ENCODE data around the gene UGP2. TPM values are rescaled to one million over a fixed set of nuclear protein-coding genes. Genes with fewer than 3 reads are reported as not detected.

Gene UGP2
- total RNA-seq, 6 donors from 2014 or later: 99.3 to 162 (median 115) TPM

DNA sequence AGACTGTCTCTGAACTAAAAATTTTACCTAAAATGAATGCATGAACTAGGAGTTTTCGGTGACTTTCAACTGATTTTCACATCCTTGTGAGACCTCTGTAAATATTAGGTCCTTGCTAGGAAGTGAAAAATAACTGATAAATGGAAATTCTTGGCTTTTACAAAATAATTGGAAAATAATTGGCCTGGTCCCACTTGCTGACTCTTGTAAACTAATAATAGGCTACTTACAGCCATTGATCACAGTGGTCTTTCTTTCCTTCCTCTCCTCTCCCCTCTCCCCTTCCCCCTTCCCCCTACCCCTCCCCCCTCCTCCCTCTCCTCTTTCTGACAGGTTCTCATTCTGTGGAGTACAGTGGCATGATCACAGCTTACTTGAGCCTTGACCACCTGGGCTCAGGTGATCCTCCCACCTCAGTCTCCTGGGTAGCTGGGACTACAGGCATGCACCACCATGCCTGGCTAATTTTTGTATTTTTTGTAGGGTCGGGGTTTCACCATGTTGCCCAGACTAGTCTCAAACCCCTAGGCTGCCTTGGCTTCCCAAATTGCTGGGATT lies 38.3 kb downstream of the UGP2 start:
- Histone ChIP-seq H3K9me3 (no peaks in the 10 kb centered on the region), H3K4me1 (peaks cover 4 to 8% (median 6%) of the 10 kb centered on the region in 4 donors), H3K4me3 (no peak overlapping the region), H3K27ac (no peak overlapping the region), H3K36me3 (peaks cover 0 to 39% (median 15%) of the 10 kb centered on the region in 4 donors), H3K27me3 (no peaks in the 10 kb centered on the region)
- TF ChIP-seq, protein P1, sequence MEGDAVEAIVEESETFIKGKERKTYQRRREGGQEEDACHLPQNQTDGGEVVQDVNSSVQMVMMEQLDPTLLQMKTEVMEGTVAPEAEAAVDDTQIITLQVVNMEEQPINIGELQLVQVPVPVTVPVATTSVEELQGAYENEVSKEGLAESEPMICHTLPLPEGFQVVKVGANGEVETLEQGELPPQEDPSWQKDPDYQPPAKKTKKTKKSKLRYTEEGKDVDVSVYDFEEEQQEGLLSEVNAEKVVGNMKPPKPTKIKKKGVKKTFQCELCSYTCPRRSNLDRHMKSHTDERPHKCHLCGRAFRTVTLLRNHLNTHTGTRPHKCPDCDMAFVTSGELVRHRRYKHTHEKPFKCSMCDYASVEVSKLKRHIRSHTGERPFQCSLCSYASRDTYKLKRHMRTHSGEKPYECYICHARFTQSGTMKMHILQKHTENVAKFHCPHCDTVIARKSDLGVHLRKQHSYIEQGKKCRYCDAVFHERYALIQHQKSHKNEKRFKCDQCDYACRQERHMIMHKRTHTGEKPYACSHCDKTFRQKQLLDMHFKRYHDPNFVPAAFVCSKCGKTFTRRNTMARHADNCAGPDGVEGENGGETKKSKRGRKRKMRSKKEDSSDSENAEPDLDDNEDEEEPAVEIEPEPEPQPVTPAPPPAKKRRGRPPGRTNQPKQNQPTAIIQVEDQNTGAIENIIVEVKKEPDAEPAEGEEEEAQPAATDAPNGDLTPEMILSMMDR (IDR thresholded peaks at IDR 0.05): no peak
- TF ChIP-seq POLR2A (IDR thresholded peaks at IDR 0.05) (no peak), POLR2AphosphoS5 (IDR thresholded peaks at IDR 0.05) (no peak), EP300 (IDR thresholded peaks at IDR 0.05) (no peak)
- ATAC-seq (ENCODE audit: low FRiP score in 2 of 2) (no peak), DNase-seq (no peak)
- WGBS, 2 donors: 86 to 90% methylated on average over 2 of the region's 2 CpGs

DNA sequence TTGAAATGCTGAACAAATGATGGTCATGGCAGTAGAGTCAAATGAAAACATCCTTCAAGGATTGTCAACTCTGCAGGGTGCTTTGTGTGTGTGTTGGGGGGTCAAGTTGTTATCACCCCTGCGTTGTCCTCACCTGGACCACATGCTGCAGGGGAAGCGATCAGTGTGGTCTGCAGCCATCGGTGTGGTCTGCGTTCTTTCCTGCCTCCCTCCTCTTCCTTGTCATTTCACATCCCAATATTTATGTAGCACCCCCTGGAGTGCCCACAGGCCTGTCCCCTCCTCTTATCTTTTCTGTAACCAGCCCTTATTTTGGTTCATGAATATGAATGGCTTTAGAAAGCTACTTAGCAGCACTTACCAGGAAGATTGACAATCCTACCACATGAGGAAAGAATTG lies 38.9 kb downstream of the UGP2 start:
- H3K4me3 ChIP-seq: no peak overlapping the region
- H3K9me3 ChIP-seq: no peaks in the 10 kb centered on the region
- H3K36me3 ChIP-seq: peaks cover 4 to 46% (median 18%) of the 10 kb centered on the region in 4 donors
- DNase-seq (no peak), ATAC-seq (ENCODE audit: low FRiP score in 2 of 2) (no peak)
- no peak overlapping the region for H3K27ac ChIP-seq
- no peak for TF ChIP-seq POLR2A (IDR thresholded peaks at IDR 0.05)
- no peak for TF ChIP-seq EP300 (IDR thresholded peaks at IDR 0.05)
- no peak for TF ChIP-seq POLR2AphosphoS5 (IDR thresholded peaks at IDR 0.05)
- TF ChIP-seq, protein P1 (IDR thresholded peaks at IDR 0.05): no peak
- WGBS, 2 donors: 69 to 73% methylated on average over 4 of the region's 4 CpGs
- no peaks in the 10 kb centered on the region for H3K27me3 ChIP-seq
- H3K4me1 ChIP-seq: peaks cover 1 to 6% (median 4%) of the 10 kb centered on the region in 4 donors

DNA sequence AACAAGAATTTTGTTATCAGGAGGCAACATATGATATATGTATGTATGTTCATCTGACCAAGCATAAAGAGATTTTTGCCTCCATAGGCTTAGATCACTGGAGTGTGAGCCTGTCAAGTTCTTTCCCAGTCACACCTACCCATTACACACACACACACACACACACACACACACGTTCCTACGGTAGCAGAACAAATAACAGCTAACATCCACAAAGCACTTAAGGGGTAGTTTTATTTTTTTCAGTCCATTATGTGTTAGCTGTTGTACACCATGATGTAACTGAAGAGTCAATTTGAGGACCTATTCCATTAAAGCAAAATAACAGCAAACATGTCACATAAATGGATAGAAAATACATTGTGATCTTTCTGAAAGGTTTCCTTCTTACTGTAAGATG lies 39.5 kb downstream of the UGP2 start:
- H3K36me3 ChIP-seq: peaks cover 7 to 52% (median 22%) of the 10 kb centered on the region in 4 donors
- H3K27ac ChIP-seq: no peak overlapping the region
- peaks cover 0 to 4% (median under 1%) of the 10 kb centered on the region in 4 donors for H3K4me1 ChIP-seq
- H3K27me3 ChIP-seq: no peaks in the 10 kb centered on the region
- TF ChIP-seq, protein P1 (IDR thresholded peaks at IDR 0.05): no peak
- TF ChIP-seq EP300 (IDR thresholded peaks at IDR 0.05): no peak
- TF ChIP-seq POLR2AphosphoS5 (IDR thresholded peaks at IDR 0.05): no peak
- TF ChIP-seq POLR2A (IDR thresholded peaks at IDR 0.05): no peak
- DNase-seq: no peak
- H3K9me3 ChIP-seq: no peaks in the 10 kb centered on the region
- 74 to 81% methylated on average over 2 of the region's 2 CpGs for WGBS, 2 donors
- H3K4me3 ChIP-seq: no peak overlapping the region
- no peak for ATAC-seq (ENCODE audit: low FRiP score in 2 of 2)

DNA sequence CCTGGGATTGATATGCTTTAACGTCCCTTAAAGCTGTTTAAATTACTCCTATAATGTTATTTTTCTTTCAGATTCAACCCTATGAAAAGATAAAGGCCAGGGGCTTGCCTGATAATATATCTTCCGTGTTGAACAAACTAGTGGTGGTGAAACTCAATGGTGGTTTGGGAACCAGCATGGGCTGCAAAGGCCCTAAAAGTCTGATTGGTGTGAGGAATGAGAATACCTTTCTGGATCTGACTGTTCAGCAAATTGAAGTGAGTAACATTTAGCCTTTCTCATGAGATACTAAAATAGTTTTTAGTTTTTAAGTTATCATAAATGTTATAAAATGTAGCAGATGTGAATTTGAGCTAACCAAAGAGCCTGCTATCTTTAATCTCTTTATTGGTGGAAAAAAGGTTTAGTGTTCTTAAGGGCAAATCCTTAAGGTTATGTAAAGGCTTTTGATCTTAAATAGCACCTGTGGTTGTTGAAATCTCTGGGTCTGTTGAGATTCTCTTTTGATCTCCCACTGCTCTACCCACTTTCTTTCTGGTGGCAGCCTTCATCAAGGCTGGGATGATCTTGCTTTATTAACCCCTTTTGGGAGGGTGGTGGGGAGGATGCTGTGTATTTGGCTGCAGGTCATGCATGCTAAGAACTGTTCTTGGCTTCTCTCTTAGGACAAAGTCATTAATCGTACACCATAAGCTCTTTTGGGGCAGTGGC lies 40.9 kb downstream of the UGP2 start:
- ATAC-seq (ENCODE audit: low FRiP score in 2 of 2): no peak
- no peaks in the 10 kb centered on the region for H3K9me3 ChIP-seq
- H3K27me3 ChIP-seq: no peaks in the 10 kb centered on the region
- no peak overlapping the region for H3K27ac ChIP-seq
- H3K4me1 ChIP-seq: peaks cover 0 to 4% (median 0%) of the 10 kb centered on the region in 4 donors
- TF ChIP-seq POLR2A (IDR thresholded peaks at IDR 0.05): no peak
- no peak for TF ChIP-seq POLR2AphosphoS5 (IDR thresholded peaks at IDR 0.05)
- TF ChIP-seq, protein P1 (IDR thresholded peaks at IDR 0.05): no peak
- TF ChIP-seq EP300 (IDR thresholded peaks at IDR 0.05): no peak
- peaks cover 9 to 65% (median 29%) of the 10 kb centered on the region in 4 donors for H3K36me3 ChIP-seq
- H3K4me3 ChIP-seq: no peak overlapping the region
- WGBS, 2 donors: 95 to 96% methylated on average over 3 of the region's 3 CpGs
- no peak for DNase-seq

All from upper lobe of left lung (tissue), 6 donors.